ENCODE measurements around the gene PDGFA.

Gene PDGFA

DNA sequence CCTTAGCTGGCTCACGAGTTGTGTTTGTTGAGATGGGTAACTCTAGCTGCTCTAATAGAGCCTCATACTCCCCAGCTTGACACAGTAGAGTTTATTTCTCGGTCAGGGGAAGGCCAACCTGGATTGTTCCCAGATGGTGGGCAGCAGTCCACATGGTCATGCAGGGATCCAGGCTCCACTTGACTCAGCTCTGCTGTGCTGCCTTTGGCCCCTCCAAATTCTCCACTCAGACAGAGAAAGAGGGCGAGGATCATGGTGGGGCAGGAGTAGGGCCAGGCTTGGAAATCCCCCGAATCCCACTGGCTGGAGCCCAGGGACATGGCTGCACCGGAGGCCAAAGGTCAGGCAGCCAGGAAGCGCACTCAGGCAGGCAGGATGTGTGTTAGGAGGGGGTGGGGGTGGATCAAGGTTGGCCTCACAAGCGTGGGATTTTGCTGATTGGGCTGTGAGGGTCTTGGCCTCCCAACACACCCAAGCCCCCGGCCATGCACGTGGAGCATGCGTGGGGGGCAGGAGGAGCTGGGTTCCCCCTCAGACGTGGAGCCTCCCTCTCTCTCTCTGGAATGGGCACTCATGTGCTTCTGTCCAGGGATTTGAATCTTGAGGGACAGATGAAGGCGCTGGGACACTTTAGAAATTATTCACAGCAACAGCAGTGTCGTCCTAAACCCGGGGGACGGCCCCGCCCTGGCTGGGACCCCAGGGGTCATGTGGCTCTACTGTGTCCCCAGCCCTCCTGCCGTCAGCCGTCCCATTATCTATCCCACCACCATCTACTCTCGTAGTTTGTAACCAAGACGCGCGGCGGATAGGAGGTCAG is 44.8 kb downstream of the PDGFA start:
- no peak for DNase-seq

GRCh38 chr7:473870-474604 is 45.6 kb downstream of the PDGFA start:
- DNase-seq = no peak

DNA sequence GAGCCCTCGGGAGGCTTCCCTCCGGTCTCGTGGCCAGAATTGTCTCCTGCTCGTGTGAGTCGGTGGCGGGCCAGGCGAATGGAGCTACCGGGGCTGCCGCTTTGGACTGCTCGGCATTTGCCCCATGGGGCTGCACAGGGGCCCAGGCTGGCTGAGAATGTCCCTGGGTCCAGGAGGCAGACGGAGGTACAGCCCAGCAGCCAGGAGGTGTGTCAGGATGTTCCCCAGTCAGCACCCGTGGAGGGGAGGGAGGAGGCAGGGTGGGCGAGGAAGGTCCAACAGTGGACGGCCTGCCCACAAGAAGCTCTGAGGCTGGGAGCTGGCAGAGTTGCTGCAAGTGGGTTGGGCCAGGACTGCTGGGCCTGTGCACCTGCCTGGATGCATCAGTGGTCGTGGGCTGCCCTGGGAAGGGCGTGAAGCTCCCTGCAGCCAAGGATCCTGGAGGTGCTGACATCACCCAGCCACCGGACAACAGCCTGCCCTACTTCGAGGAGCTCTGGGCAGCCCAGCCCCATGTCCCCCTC is 46.4 kb downstream of the PDGFA start:
- no peak for DNase-seq

DNA sequence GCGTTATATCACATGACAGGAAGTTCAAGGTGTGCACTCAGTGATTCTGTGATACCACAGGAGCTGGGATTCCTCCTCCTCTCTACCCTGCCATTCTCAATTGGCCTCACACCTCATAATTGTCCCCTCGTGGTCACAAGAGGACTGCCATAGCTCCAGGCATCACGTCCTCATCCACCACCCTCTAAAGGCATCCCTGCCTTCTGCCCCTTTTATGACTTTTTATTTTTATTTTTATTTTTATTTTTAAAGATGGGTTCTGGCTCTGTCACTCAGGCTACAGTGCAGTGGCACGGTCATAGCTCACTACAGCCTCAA is 47.0 kb downstream of the PDGFA start:
- DNase-seq = no peak

- peak in 5 of 51 donors; percentile 10 to 38 (median 17) for DNase-seq
Measured at GRCh38 chr7:471866-472639, 47.6 kb downstream of the PDGFA start.

- DNase-seq = no peak
Measured at GRCh38 chr7:471191-471865, 48.3 kb downstream of the PDGFA start.

DNA sequence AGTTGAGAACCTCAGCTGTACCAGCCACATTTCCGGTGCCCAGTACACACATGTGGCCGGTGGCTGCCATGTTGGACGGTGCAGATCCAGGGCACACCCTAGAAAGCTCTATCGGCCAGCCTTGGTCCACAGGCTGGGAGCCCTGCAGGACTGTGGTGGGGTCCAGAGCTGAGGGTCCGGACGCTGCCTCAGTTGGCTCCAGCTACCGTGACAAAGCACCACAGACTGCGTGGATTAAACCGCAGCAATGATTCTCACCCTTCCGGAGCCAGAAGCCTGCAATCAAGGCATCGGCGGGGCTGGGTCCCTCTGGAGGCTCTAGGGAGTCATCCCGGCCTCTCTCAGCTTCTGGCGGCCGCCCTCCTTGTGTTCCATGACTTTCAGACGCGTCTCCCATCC is 50.1 kb downstream of the PDGFA start:
- DNase-seq = no peak

DNA sequence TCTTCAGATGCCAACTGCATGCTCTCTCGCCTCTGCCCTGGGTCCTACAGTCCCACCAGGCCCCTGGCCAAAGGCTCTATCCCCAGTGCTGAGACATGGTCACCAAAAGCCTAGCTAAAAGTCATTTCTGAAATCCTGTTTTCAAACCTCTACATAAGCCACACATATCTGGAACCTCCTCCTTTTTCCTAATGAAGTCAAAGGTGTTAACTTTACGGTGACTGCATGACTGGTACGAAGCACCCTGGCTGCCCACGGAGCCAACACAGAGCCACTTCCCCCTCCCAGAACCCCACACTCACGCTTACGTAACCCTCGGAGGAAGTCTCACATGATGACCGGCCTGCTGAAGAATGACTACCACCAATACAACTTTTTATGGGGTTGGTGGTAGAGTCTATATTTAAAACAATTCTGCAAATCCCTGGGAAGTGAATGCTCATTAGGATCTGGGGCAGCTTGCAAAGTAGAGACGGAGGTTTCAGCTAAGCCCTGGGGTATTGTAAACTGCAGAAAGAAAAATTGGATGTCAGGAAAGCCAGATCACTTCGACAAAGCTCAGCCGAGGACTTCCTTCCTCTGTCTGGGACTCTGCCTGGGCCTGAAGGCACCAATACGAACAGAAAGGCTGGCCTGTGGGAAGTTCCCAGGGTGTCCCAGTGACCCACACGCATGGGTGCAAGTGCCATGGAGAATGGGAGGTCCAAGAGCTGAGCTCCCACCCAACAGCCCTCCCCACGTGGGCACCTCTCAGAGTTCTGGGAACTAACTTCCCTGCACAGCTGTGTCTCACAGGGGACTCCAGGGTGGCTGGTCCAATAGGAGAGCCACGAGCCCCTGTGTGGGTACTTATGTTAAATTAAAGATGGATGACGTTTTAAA is 50.7 kb downstream of the PDGFA start:
- DNase-seq = no peak

DNA sequence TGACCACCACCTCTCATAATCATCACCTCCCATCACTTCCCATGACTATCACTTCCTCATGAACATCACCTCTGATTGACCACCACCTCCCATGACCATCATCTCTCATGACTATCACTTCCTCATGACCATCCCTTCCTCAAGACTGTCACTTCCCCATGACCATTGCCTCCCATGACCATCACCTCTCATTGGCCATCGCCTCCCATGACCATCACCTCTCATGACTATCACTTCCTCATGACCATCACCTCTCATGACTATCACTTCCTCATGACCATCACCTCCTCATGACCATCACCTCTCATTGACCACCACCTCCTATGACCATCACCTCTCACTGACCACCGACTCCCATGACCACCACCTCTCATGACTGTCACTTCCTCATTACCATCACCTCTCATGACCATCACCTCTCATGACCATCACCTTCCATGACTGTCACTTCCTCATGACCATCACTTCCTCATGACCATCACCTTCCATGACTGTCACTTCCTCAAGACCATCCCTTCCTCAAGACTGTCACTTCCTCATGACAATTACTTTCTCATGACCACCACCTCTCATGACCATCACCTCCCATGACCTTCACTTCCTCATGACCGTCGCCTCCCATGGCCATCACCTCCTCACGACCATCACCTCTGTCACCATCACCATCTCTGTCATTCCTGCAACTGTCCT is 51.6 kb downstream of the PDGFA start:
- no peak for DNase-seq

GRCh38 chr7:467393-467828 is 52.2 kb downstream of the PDGFA start:
- DNase-seq = no peak

GRCh38 chr7:466465-467191 is 53.0 kb downstream of the PDGFA start:
- DNase-seq = no peak

DNA sequence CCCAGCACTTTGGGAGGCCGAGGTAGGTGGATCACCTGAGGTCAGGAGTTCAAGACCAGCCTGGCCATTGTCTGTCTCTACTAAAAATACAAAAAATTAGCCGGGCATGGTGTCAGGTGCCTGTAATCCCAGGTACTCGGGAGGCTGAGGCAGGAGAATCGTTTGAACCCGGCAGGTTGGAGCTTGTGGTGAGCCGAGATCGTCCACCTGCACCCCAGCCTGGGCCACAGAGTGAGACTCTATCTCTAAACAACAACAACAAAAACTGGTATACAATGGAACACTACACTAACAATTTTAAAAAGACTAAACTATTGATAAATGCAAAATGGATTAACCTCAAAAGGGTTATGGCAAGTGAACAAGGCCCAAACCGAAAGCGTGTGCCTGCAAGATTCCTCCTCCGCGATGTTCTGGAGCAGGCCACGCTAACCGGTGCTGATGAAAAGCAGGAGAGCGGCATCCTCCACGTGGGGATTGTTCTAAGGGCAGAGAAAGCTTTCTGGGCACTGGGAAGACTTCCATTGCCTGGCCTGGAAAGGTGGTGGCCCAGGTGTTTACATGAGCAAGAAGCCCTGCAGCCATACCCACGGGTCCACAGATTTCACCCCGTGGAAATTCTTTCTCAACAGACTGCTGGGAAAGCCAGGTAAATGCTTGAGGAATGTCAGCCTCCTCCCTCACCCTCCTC is 53.8 kb downstream of the PDGFA start:
- no peak for DNase-seq

GRCh38 chr7:464454-465401 is 54.9 kb downstream of the PDGFA start:
- no peak for DNase-seq

DNA sequence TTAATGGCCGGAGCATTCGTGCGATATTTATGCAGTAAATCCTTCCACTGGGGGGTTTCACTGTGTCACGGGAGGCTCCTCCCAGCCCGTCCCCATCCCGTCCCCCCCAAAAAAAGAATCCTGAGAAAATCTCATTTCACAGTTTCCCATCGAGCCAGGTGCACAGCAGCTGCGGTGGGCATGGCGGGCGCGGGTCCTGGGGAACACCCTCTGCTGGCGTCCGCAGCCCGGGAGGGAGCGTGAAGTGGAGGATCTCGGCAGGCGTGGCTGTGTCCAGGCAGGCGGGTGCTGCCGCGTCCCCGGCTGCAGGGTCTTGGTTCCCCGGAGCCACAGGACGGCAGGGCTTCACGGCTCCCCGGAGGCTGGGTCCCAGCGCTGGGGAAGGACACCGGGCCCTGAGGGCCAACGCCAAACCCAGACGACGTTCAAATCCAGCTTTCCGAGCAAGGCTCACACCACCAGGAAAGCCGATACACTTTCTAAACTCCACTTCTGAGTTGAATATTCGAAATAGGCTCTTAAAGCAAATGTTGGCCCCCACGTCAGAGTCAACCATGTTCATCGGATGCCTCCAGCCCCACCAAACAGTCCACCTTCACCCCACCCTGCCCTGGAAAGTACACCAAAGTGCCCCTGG is 55.7 kb downstream of the PDGFA start:
- no peak for DNase-seq

GRCh38 chr7:463362-463781 is 56.3 kb downstream of the PDGFA start:
- no peak for DNase-seq
